ENCODE measurements around the gene OR52I1.
A peak's percentile ranks its signal among the peaks of the same experiment; 100 is the strongest.

Gene OR52I1, protein sequence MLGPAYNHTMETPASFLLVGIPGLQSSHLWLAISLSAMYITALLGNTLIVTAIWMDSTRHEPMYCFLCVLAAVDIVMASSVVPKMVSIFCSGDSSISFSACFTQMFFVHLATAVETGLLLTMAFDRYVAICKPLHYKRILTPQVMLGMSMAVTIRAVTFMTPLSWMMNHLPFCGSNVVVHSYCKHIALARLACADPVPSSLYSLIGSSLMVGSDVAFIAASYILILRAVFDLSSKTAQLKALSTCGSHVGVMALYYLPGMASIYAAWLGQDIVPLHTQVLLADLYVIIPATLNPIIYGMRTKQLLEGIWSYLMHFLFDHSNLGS

DNA sequence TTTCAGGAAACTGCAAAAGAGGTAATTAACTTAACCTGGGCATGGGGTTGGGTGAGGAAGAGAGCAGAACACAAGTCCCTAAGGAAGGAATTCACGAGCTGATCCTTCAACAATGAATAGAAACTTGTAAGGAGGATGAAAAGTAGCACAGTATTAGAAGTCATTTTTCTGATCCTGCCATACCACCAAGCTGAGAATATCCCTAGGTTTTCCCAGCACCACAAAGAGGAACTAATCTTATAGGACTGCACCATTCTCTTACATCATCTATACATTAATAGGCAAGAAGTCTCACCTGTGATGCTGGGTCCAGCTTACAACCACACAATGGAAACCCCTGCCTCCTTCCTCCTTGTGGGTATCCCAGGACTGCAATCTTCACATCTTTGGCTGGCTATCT, at the start of gene OR52I1:
Gene OR52I1, plus strand, starts transcription at position 301 of the 400 bp plus-strand sequence. Its CDS starts 0 bp downstream, at position 301.
- DNase-seq (ENCODE audit: low spot score) = no peak

DNA sequence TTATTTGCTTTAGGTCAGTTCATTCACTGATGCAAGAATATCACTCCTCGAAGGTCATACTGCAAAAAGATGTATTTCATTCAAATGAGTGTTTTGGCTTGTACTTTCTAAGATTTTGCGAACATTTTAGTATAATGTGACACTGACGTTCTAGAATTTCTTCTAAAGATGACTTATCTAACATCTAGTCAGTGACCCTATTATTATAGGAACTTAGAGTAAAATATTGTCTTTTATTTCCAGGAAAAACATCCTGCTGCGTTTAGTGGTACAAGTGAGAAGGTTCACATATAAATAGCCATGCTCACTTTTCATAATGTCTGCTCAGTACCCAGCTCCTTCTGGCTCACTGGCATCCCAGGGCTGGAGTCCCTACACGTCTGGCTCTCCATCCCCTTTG, 48.9 kb upstream of the OR52I1 start, which contains the start of gene OR52M1:
Gene OR52M1, plus strand, starts transcription at position 301 of the 400 bp plus-strand sequence. Its CDS starts 0 bp downstream, at position 301.
- no peak for DNase-seq (ENCODE audit: low spot score)

DNA sequence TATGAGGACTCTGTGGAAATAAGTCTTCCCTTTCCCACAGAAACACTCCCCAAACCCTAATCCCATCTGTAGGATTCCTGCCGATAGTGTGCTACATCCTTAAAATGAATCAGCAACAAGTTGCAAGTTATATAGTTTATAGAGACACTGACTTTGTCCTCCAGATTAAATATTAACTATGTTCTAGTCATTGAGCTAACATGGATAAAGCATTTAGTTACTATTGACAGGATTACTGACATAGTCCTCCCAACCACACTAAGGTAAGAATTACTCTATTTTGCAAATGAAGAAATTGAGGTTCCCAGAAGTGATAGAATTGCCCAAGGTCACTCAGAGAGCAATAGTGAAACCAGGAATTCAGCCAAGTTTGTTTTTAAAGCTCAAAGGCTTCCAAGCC, 47.0 kb upstream of the OR52I1 start:
- DNase-seq (ENCODE audit: low spot score) = no peak

DNA sequence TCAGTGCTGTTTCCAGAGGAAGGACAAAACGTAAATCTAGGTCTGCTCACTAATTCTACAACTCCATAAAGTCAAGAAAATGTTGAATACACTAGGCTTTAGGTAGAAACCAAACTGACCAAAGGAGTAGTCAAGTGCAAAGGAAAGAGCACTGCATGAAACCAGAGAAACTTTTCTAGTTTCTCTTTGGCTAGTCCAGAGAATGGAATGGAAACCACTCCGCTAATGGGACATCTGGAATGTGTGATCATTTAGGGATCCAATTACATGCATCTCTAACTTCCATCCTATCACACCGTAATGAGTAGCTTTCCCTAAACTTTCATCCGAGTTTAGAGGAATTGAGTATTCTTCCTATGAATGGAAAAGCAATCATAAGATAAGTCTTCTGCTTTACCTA, 46.4 kb upstream of the OR52I1 start:
- DNase-seq (ENCODE audit: low spot score) = no peak

DNA sequence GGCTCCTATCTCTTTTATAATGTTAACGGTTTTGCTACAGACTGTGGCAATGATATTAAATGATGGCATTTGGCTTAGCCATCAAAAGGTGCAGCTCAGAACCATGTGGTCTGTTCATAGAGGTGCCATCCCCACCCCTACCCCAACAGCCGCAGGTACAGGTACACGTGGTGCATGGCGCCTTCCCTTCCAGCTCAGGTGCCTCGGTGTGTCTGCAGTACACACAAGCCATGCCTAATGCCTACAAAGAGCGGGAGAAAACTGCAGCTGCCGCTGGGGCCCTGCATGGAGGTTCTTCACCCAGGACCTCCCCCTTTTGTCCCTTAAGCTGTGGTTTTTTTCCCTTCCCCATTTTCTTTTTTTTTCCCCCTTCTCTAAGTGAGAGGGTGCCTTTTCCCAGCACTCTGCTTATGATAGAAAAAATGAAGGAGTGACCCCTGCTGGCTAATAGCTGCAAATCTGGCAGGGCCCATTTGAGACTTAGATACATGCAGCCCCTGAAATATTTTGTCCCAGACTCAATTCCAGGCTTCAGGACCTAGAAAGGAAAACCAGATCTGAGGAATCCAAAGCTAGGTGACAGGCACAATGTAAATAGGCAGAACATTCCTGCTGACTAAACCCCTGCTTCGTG, 42.4 kb upstream of the OR52I1 start:
- DNase-seq (ENCODE audit: low spot score) = peak; percentile 20

DNA sequence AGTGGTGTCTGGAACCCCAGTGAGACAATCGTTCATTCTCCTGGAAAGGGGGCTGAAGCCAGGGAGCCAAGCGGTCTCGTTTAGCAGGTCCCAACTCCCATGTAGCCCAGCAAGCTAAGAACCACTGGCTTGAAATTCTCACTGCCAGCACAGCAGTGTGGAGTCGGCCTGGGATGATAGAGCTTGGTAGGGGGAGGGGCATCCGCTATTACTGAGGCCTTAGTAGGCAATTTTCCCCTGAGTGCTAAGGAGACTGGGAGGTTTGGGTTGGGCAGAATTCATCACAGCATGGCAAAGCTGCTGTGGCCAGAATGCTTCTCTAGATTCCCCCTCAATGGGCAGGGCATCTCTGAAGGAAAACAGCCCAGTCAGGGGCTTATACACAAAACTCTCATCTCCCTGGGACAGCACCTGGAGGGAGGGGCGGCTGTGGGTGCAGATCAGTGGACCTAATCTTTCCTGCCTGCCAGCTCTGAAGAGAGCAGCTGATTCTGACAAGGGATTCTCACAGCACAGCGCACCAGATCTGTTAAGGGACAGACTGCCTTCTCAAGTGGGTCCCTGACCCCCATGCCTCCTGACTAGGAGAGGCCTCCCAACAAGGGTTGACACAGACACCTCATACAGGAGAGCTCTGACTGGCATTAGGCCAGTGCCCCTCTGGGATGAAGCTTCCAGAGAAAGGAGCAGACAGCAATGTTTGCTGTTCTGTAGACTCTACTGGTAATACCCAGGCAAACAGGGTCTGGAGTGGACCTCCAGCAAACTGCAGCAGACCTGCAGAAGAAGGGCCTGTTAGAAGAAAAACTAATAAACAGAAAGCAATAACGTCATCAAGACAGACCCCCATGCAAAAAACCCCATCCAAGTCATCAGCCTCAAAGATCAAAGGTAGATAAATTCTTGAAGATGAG, 34.1 kb upstream of the OR52I1 start:
- no peak for DNase-seq (ENCODE audit: low spot score)

DNA sequence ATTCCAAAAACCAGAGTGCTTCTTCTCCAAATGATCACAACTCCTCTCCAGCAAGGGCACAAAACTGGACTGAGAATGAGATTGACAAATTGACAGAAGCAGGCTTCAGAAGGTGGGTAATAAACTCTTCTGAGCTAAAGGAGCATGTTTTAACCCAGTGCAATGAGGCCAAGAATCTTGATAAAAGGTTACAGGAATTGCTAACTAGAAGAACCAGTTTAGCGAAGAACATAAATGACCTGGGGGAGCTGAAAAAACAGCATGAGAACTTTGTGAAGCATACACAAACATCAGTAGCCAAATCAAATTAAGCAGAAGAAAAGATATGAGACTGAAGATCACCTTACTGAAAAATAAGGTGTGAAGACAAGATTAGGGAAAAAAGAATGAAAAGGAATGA, 33.4 kb upstream of the OR52I1 start:
- DNase-seq (ENCODE audit: low spot score) = no peak

DNA sequence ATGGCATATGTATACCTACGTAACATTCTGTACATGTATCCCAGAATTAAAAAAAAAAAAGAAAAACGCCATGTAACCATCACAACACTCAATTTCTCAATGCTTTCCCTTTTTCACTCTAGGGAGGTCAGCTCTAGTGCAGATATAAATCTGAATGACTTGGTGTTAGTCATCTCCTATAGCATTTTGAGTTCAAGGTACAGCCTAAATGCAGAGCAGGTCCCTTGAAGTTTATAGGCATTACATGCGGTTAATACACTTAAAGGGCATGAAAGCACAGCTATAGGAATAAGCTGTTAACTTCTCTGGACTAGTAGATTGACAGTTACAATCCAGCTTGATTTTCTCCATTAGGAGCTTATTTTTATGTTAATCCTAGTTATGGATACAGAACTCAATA, 28.5 kb upstream of the OR52I1 start:
- no peak for DNase-seq (ENCODE audit: low spot score)

DNA sequence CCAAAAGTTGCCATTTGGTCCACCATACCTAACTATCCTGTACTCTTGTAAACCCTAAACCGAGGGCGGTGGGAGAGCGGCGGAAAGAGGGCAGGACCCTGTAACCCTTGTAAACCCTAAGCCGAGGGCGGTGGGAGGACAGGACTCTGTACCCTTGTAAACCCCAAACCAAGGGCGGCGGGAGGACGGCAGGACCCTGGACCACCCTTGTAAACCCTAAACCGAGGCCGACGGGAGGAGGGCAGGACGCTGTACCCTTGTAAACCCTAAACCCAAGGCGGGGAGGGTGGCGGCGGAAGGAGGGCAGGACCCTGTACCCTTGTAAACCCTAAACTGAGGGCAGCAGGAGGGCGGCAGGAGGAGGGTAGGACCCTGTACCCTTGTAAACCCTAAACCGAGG, 24.8 kb upstream of the OR52I1 start:
- no peak for DNase-seq (ENCODE audit: low spot score)

DNA sequence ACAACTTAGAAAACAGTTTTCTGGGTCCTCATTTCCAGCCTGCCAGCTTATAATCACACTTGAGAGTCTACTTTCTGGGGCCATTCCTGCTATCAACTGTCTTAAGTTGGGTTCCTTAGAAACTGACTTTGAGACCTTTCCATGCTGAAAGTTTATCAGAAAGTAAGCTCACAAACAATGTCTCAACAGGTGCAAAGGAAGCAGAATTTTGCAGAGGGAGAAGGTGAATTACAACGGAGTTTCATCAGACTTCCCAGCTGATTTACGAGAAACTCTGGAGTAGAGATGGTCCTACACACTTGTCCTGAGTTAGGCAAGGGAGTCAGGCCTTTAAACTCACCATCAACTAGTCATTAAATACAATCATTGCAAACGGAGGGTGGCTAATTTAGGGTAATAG, 17.0 kb upstream of the OR52I1 start:
- no peak for DNase-seq (ENCODE audit: low spot score)

DNA sequence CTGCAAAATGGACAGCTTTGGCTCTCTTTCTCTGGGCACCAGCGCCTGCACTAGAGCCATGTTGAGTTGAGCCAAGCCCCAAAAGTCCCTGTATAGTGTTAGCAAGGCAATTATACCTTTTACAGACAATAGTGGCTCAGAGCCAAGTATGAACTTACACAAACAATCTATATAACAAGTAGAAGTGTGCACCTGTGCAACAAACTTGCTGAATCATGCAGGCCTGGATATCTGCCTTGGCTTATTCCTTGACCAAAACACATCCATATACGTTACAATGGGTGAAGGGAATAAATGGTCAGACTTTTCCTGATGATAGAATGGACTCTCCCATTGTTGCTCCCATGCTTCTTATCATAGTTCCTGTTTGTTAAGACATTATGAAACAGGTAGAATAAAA, 16.1 kb upstream of the OR52I1 start:
- DNase-seq (ENCODE audit: low spot score) = no peak

DNA sequence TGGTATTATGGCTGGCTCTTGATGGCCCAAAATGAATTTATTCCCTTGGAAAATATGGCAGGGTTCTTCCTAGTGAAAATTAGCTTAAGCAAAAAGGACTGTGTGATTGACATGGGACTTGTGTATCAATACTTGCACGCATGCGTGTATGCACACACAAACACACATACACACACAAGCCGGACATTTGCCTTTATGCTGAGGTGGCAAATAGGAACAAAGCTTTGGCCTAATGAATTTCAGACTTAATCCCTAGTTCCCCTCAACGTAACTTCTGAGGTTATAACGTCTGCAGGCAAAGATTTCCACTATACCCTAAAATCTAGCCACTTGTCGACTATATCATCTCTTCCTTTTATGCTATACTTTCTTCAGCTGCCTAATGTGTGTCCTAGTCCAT, 15.2 kb upstream of the OR52I1 start:
- no peak for DNase-seq (ENCODE audit: low spot score)

DNA sequence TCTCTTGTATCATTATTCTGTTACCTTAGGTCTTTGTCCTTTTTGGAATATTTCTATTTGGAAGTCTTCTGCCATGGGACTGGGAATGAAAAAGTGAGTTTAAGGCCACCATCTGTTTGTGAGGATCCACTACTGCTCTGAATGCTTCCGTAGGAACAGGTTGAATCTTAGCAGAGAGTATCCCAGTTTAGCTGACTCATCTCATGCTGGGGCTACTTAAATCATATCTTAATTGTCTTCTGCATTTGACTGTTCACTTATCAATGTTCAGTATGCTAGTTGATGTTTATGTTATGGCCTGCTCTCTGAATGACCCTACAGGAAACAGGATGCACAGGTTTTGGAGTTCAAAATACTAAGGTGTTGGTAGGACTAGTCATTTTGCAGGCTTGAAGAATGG, 13.7 kb upstream of the OR52I1 start:
- no peak for DNase-seq (ENCODE audit: low spot score)

DNA sequence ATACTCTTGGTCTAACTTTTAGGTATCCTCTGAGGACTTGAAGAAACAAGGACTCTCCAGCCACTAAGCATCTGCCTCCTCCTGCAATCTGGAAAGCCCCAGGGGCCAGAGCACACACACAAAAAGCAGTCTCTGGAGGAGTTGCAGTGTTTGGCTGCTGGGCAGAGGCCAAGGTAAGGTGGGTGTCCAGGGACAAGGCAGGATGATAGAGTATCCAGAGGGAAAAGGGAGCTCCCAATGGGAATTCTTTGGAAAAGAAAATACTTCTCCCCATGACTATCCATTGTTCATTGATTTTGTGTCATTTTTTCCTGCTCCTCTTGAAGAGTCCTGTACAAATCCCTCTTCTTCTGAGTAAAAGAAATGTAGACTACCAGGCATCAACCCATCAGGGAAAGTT, 12.4 kb upstream of the OR52I1 start, which contains the start of gene OR52I2:
Gene OR52I2, plus strand, starts transcription at position 301 of the 400 bp plus-strand sequence.
- no peak for DNase-seq (ENCODE audit: low spot score)

DNA sequence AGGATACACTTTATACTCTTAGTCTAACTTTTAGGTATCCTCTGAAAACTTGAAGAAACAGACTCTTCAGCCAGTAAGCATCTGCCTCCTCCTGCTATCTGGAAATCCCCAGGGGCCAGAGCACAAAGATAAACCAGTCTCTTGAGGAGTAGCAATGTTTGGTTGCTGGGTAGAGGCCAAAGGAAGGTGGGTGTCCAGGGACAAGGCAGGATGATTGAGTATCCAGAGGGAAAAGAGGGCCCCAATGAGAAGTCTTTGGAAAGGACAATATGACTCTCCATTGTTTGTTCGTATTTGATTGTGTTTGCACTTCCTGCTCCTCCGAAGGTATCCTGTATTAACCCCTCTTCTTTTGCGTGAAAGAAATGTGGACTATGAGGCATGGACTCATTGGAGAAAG, 4.8 kb upstream of the OR52I1 start:
- no peak for DNase-seq (ENCODE audit: low spot score)

DNA sequence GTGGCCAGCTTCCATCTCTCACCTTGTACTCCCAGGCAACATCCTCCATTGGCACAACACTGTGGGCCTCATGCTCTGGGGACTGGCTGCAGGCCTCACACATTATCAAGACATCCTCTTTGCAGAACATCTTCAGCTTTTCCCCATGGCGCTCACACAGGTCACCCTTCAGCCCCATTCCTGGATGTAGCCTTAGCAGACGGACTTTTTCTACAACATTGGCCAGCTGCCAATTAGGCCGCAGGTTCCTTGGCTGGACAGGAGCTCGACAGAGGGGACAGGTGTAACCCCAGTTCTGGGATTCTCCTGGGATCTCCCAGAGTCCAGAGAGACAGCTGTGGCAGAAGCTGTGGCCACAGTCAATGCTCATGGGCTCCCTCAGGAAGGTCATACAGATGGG, 11.2 kb downstream of the OR52I1 start:
- DNase-seq (ENCODE audit: low spot score) = no peak

DNA sequence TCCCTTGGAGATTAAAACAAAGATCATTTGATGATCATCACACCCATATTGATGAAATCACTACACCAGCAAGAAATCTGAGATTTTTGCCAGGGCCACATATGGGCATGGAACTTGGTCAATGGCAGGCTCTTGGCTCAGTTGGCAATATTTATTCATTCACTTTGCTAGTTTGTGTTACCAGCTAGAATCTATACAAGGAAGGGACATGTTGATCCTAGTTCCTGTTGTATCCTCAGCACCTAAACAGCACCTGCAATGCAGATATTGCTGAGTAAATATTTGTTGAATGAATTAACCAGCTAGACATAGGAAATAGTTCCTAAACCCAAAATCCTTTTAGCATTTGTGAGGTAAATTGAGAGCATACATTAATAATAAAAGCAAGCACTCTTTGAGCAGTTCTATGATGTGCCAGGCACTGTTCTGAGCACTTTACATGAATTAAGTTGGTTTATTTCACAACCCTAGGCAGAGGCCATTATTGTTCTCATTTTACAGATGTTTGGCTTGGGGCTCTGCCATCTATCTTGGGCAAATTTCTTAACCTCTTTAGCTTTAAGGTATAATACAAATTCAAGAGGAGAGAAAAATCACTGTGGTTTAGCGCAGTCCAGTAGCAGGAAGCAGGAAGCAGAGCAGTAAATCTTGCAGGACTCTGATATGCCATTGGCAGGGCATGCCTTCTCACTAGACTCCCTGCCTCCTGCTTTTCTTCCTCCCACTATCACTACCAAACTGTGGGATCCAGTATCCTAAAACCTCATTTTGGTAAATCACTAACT, 12.6 kb downstream of the OR52I1 start:
- no peak for DNase-seq (ENCODE audit: low spot score)

DNA sequence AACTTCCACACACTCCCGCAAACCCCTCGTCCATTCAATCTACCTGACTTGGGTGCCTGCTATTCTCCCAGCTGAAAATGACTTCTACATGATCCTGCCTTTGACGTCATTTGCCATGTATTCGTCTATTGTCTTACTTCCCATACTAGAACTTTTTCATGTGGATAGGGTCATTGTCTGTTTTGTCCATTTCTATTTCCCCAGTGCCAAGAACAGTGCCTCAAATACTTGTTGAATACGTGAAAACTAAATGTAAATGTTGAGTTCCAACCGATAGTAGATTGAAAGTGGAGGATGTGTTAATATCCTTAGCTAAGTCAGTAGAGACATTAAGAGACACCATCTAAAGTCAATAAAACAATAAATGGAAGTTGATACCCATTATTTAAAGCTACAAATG, 13.3 kb downstream of the OR52I1 start:
- no peak for DNase-seq (ENCODE audit: low spot score)

DNA sequence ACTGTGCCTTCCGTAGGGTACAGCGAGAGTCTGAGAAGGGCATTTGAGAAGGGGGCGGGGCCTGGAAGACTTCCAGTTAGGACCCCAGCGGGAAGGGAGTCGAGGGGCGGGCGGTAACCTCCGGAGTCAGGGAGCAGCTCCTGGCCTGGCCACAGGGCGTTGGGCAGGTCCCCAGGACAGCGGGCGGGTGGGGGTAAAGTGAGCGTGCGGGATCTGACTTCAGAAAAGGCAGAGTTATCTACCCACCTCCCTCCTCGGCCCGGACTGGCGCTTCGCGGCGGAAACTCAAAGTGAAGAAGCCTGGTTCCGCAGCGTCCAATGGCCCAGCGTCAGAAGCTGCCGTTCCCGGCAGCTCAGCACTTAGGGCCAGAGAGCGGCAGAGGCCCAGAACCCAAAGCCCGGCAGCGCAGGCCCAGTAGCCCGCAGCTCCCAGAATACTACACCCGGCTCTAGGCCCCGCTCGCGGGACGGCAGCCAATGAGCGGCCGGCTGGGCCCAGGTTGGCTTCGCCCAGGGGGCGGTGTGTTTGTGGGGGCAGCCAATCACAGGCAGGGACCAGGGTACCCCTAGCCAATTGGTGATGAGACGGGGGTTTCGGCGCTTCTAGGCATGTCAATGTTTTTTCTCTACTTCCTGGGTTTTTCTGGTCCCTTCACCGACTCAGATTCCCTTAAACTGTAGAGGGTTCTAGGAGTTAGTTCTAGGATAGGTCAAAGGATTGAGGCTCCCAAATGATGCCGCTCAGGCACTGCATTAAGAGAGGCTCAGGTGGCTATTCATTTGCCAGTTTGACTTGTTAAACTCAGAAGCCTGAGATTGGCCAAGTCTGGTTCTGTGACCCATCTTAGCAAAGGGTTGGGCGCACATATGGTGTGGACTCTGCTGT, 14.2 kb downstream of the OR52I1 start, which contains the start of gene TRIM68:
Gene TRIM68, minus strand, starts transcription at position 451 of the 886 bp plus-strand sequence. CDS start 2,727 bp downstream, outside the sequence.
- peak; percentile 100 for DNase-seq (ENCODE audit: low spot score)

DNA sequence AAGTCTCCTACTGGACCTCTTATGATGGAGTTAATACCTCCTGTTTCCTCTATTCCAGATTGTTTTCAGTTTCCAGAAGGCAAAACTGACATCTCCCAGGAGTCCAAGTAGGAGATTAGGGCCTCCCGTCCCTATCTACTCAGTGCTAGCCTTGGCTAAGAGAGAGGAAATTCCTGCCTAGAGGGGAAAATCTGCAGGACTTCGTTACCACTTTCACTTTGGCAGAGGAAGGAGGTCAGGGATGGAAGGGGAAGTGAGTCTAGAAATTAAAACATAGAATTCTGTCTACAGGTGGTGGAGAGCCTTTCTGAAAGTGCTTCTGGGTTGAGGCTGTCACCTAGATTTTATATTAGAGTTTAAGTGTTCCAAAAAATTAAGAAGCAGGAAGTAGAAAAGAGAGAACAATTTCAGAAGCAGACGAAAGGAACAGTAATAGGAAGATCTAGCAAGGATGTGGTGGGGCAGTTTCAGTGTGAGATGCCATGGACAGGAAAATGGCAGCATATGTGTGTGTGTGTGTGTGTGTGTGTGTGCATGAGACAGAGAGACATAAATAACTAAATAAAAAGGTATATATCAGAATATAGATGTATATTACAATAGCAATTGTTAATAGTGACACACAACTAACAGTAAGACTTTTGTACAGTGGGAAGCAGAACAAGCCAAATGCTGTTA, 16.6 kb downstream of the OR52I1 start:
- DNase-seq (ENCODE audit: low spot score) = no peak
